ENCODE results near the gene NUP210.

Gene NUP210

GRCh38 chr3:13427662-13428603, 7.8 kb upstream of the NUP210 start:
- Histone ChIP-seq H3K4me1 (ENCODE audit: control insufficient read depth, insufficient read depth, low read length) (no peaks in the 10 kb centered on the region), H3K4me3 (ENCODE audit: low read length) (no peak overlapping the region), H3K9ac (ENCODE audit: low read depth, low read length) (no peak overlapping the region), H3K9me3 (replicated peaks; ENCODE audit: low read length) (no peaks in the 10 kb centered on the region), H3K36me3 (ENCODE audit: insufficient read depth, low read length) (no peaks in the 10 kb centered on the region), H3K4me2 (ENCODE audit: low read length) (no peak overlapping the region), H3K27me3 (ENCODE audit: control insufficient read depth, insufficient read depth, low read length) (no peaks in the 10 kb centered on the region)

- Histone ChIP-seq H3K9ac (ENCODE audit: low read depth, low read length) (no peak overlapping the region), H3K36me3 (ENCODE audit: insufficient read depth, low read length) (no peaks in the 10 kb centered on the region), H3K4me2 (ENCODE audit: low read length) (no peak overlapping the region), H3K4me3 (ENCODE audit: low read length) (no peak overlapping the region), H3K4me1 (ENCODE audit: control insufficient read depth, insufficient read depth, low read length) (no peaks in the 10 kb centered on the region), H3K27me3 (ENCODE audit: control insufficient read depth, insufficient read depth, low read length) (no peaks in the 10 kb centered on the region), H3K9me3 (replicated peaks; ENCODE audit: low read length) (no peaks in the 10 kb centered on the region)
These were observed 6.5 kb upstream of the NUP210 start for GRCh38 chr3:13426591-13426990.

GRCh38 chr3:13425689-13426088, 5.6 kb upstream of the NUP210 start:
- Histone ChIP-seq H3K4me1 (ENCODE audit: control insufficient read depth, insufficient read depth, low read length) (no peaks in the 10 kb centered on the region), H3K9me3 (replicated peaks; ENCODE audit: low read length) (no peaks in the 10 kb centered on the region), H3K9ac (ENCODE audit: low read depth, low read length) (no peak overlapping the region), H3K36me3 (ENCODE audit: insufficient read depth, low read length) (no peaks in the 10 kb centered on the region), H3K4me2 (ENCODE audit: low read length) (no peak overlapping the region), H3K4me3 (ENCODE audit: low read length) (no peak overlapping the region), H3K27me3 (ENCODE audit: control insufficient read depth, insufficient read depth, low read length) (no peaks in the 10 kb centered on the region)

GRCh38 chr3:13424865-13425617, 4.9 kb upstream of the NUP210 start:
- Histone ChIP-seq H3K4me3 (ENCODE audit: low read length) (no peak overlapping the region), H3K9me3 (replicated peaks; ENCODE audit: low read length) (no peaks in the 10 kb centered on the region), H3K36me3 (ENCODE audit: insufficient read depth, low read length) (no peaks in the 10 kb centered on the region), H3K27me3 (ENCODE audit: control insufficient read depth, insufficient read depth, low read length) (no peaks in the 10 kb centered on the region), H3K9ac (ENCODE audit: low read depth, low read length) (no peak overlapping the region), H3K4me1 (ENCODE audit: control insufficient read depth, insufficient read depth, low read length) (no peaks in the 10 kb centered on the region), H3K4me2 (ENCODE audit: low read length) (no peak overlapping the region)

- no peak overlapping the region for H3K4me2 ChIP-seq (ENCODE audit: low read length)
- no peaks in the 10 kb centered on the region for H3K4me1 ChIP-seq (ENCODE audit: control insufficient read depth, insufficient read depth, low read length)
- peaks cover 3% of the 10 kb centered on the region for H3K27me3 ChIP-seq (ENCODE audit: control insufficient read depth, insufficient read depth, low read length)
- no peaks in the 10 kb centered on the region for H3K36me3 ChIP-seq (ENCODE audit: insufficient read depth, low read length)
- H3K9ac ChIP-seq (ENCODE audit: low read depth, low read length): no peak overlapping the region
- no peak overlapping the region for H3K4me3 ChIP-seq (ENCODE audit: low read length)
- no peaks in the 10 kb centered on the region for H3K9me3 ChIP-seq (replicated peaks; ENCODE audit: low read length)
These were observed 4.2 kb upstream of the NUP210 start for GRCh38 chr3:13424141-13424844.

DNA sequence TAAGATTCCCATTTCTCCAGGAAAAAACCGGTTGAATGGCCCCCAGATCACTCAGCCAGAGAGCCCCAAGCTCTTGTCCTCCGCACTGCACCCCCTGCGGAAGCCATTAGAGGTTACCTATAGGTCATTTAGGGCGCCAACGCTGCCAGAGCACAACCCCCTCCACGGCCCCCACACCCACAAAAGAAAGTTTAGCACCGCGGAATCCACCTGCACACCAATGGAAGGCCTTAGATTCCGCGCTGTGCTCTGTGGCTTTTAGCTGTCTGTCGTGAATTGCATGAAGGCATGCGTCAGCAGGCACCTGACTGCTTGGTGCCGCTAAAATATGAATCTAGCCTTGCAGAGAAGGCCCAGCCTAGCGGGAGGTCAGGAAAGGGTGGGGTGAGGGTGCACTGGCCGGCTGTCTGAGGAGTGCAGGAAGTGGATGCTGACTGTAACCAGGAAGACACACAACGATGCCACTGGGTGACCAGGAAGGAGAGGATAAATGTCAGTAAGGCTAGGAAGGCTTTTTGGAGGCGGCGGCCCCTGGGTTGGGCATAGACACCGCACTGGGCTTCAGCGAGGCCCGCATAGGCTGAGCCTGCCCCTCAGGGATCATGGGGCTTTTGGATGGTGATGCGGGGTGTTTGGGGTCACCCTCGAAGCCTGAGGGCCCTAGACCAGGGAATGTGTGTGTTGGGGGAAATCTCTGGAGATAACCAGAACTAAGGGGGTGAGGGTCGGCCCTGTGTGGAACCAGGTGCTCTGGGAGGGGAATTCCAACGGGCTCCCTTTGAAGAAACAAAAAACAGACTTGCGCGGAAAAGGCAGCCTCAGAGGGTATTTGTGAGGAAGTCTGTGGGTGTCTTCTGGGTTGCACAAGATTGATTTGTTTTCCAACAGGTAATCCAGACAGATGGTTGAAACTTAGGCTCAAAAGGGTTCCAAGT, 976 bp upstream of the NUP210 start:
- Histone ChIP-seq H3K9me3 (replicated peaks; ENCODE audit: low read length) (no peaks in the 10 kb centered on the region), H3K4me3 (ENCODE audit: low read length) (no peak overlapping the region), H3K9ac (ENCODE audit: low read depth, low read length) (no peak overlapping the region), H3K36me3 (ENCODE audit: insufficient read depth, low read length) (no peaks in the 10 kb centered on the region), H3K27me3 (ENCODE audit: control insufficient read depth, insufficient read depth, low read length) (peaks cover 9% of the 10 kb centered on the region), H3K4me1 (ENCODE audit: control insufficient read depth, insufficient read depth, low read length) (no peaks in the 10 kb centered on the region), H3K4me2 (ENCODE audit: low read length) (no peak overlapping the region)

DNA sequence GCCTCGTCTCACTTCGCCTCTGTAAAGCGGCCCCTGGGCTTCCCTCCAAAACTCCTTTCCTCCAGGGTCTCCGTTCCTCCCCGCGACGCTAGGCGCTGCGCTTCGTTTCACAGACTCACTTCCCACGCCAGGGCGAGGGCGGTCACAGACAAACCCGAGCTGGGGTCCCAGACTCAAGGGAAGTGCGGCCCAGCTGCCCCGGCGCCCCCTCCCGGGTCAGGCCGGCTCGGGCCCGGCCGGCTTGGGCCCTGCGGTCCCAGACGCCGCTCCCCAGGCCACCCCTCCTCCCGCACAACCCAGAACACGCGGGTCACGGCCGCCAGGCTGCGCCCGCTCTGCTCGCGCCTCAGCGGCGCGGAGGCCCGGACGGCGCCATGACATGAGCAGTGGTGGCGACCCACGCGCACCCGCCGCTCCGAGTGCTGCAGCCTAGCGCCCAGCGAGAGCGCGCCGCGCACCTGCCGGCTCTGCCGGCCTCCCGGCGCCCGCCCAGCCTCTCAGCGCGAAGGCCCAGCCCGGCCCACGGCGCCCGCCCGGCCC, 547 bp downstream of the NUP210 start:
- H3K9ac ChIP-seq (ENCODE audit: low read depth, low read length): no peak overlapping the region
- no peaks in the 10 kb centered on the region for H3K36me3 ChIP-seq (ENCODE audit: insufficient read depth, low read length)
- H3K4me2 ChIP-seq (ENCODE audit: low read length): peak overlapping the region; percentile 33
- H3K9me3 ChIP-seq (replicated peaks; ENCODE audit: low read length): no peaks in the 10 kb centered on the region
- no peak overlapping the region for H3K4me3 ChIP-seq (ENCODE audit: low read length)
- peaks cover 9% of the 10 kb centered on the region for H3K27me3 ChIP-seq (ENCODE audit: control insufficient read depth, insufficient read depth, low read length)
- no peaks in the 10 kb centered on the region for H3K4me1 ChIP-seq (ENCODE audit: control insufficient read depth, insufficient read depth, low read length)

GRCh38 chr3:13417166-13417947, 2.8 kb downstream of the NUP210 start:
- Histone ChIP-seq H3K4me1 (ENCODE audit: control insufficient read depth, insufficient read depth, low read length) (no peaks in the 10 kb centered on the region), H3K9ac (ENCODE audit: low read depth, low read length) (no peak overlapping the region)

DNA sequence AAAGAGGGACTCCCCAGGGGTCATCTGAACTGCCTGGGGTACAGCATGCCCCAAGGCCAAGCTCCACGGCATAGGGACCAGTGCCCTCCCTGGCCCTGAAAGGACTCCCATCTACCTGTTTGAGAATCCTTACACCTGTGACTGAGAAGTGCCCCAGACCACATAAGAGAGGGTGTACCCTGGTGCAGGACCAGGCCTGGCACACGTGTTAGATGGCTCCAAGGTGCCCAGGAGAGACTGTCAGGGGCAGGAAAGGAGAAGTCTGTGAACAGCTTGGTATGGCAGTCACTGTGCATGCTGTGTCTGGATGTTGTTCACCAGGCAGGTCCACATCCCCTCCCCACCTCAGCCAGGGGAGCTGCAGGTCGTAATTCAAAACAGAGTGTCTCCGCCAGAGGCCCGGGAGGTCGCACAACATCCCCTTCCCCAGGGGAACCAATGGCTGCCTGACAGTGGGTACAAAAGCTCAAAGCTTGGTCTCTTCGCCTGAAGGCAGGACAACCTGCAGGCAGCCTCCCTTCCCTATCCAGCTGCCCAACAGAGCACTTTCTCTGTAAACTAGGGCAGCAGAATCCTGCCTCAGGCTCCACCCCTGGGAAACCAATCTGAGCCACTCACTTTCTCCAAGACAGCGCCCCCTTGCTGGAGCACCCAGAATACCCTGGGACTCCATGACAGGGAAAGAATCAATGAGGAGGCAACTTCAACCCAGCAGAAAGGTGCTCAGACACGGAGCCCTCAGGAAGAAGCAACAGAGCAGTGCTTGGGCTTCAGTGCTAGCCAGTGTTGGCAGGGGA, 3.9 kb downstream of the NUP210 start:
- Histone ChIP-seq H3K27me3 (ENCODE audit: control insufficient read depth, insufficient read depth, low read length) (peaks cover 9% of the 10 kb centered on the region), H3K9ac (ENCODE audit: low read depth, low read length) (no peak overlapping the region), H3K36me3 (ENCODE audit: insufficient read depth, low read length) (no peaks in the 10 kb centered on the region), H3K4me2 (ENCODE audit: low read length) (no peak overlapping the region), H3K4me3 (ENCODE audit: low read length) (no peak overlapping the region), H3K9me3 (replicated peaks; ENCODE audit: low read length) (no peaks in the 10 kb centered on the region), H3K4me1 (ENCODE audit: control insufficient read depth, insufficient read depth, low read length) (no peaks in the 10 kb centered on the region)

More at GRCh38 chr3:13417166-13417947, 2.8 kb downstream of the NUP210 start:
- peaks cover 9% of the 10 kb centered on the region for H3K27me3 ChIP-seq (ENCODE audit: control insufficient read depth, insufficient read depth, low read length)
- H3K9me3 ChIP-seq (replicated peaks; ENCODE audit: low read length): no peaks in the 10 kb centered on the region
- no peak overlapping the region for H3K4me2 ChIP-seq (ENCODE audit: low read length)
- no peaks in the 10 kb centered on the region for H3K36me3 ChIP-seq (ENCODE audit: insufficient read depth, low read length)
- H3K4me3 ChIP-seq (ENCODE audit: low read length): no peak overlapping the region
